Hair follicular keratinocyte (primary cell): ENCODE measurements around the gene SAMD15. TPM values are rescaled to one million over a fixed set of nuclear protein-coding genes. Genes with fewer than 3 reads are reported as not detected.

Experiments
- total RNA-seq: library from RNA; depleted of rRNA; stranded (reverse); fragments of >200 nt; gene quantifications from 2 replicates; pipeline ENCODE4 v1.2.3, GENCODE V29; 2015

Gene SAMD15
- 0.19 and 0.39 TPM in 2 replicates for total RNA-seq

DNA sequence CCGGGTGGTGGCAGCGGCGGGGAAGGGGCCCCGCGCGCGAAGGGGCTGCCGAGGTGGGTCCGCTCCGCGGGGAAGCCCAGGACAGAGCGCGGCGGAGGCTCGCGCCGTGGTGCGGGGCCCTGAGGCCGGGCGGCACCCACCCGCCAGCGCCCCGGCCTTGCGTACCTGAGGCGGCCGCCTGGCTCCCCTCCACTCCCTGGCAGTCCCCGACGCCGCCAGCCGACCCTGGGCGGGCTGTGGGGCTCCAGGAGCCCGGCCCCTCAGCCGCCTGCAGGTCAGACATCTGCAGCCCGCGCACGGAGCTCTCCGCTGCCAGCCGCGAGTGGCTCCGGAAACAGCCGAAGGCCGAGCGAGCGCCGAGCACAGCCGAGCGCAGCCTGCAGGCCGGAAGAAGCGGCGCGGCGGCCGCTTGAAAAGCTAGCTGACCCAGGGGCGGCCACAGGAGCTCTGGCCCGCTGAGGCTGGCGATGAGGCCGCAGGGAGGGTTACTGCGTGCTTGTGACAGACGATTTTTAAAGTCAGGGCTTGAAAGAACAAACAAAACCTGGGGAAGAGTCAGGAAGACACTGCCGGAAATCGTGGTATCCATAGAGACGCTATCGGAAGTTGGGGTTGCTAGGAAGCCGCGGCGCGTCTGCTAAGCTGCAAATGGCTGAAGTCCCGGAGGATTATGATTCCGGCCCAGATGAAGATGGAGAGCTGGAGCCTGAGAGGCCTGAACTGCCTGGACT, at the start of gene SAMD15, which contains the start of gene TMED8:
Gene SAMD15, plus strand, starts transcription at position 609 of the 731 bp plus-strand sequence. Its CDS starts 40 bp downstream, at position 649.
Gene TMED8, minus strand, starts transcription at position 324 of the 731 bp plus-strand sequence. Its CDS starts 41 bp downstream, at position 283.

DNA sequence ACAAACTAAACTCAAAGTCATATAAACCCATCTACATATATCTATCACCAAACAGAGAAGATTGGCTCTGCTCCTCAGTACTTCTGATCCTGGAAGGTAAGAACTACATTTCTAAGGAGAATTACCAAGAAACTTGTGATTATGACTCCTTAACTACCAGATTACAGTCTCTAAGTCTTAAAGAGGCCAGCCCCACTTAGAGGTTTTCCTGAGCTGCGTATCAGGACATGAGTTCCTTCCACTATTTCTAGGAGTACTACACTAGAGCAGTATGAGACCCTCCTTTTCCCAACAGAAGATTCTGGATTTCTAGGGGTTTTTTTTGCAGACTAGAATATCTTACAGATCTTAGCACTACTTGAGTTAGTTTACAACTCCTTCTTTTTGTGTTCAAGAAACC, 46.2 kb downstream of the SAMD15 start, which contains the start of gene NOXRED1:
Gene NOXRED1, minus strand, starts transcription at position 101 of the 400 bp plus-strand sequence. CDS start 634 bp downstream, outside the sequence.

Other genes starting within 250 kb of the SAMD15 start
- gene ZDHHC22, start 235.6 kb upstream of the SAMD15 start, total RNA-seq: not detected in 2 replicates
- gene TMEM63C, start 195.6 kb upstream of the SAMD15 start, total RNA-seq: 0.08 and 1.9 TPM in 2 replicates
- gene NGB, start 106.2 kb upstream of the SAMD15 start, total RNA-seq: not detected in 2 replicates
- 10.4 and 11.8 TPM in 2 replicates for gene POMT2, start 56.5 kb upstream of the SAMD15 start, total RNA-seq
- gene GSTZ1, start 56.3 kb upstream of the SAMD15 start, total RNA-seq: 45.5 and 50.1 TPM in 2 replicates
- 8.3 and 9.2 TPM in 2 replicates for gene TMED8, start 285 bp upstream of the SAMD15 start, total RNA-seq
- not detected in 2 replicates for gene NOXRED1, start 46.1 kb downstream of the SAMD15 start, total RNA-seq
- 10.9 and 12.6 TPM in 2 replicates for gene VIPAS39, start 80.2 kb downstream of the SAMD15 start, total RNA-seq
- 108 and 213 TPM in 2 replicates for gene AHSA1, start 80.7 kb downstream of the SAMD15 start, total RNA-seq
- 0.11 TPM in 1 of 2 replicates, not detected in the other for gene ISM2, start 121.4 kb downstream of the SAMD15 start, total RNA-seq
- 17.5 and 23.3 TPM in 2 replicates for gene SPTLC2, start 239.3 kb downstream of the SAMD15 start, total RNA-seq